GM19468 (cell line): ENCODE results near the gene GAGE12E.
"Not testable (repeated sequence)": the region's sequence is repeated elsewhere in the genome, so short reads cannot be mapped to it uniquely, and the experiment has no call there.

Experiments used
- ATAC-seq: cut with Tn5 transposase; IDR thresholded peaks from one replicate; pipeline ENCODE4 v1.9.1; 2021; ENCODE audit warnings: mild to moderate bottlenecking, moderate library complexity, moderate number of reproducible peaks; ENCODE audit not compliant: unreplicated experiment; ENCODE audit errors: extremely low read depth

The GAGE12E gene

GRCh38 chrX:49550989-49551388 lies at the start of gene GAGE12E:
Gene GAGE12E (plus strand): TSS chrX:49551289. CDS start chrX:49552444, 1,155 bp downstream.
- ATAC-seq = not testable (repeated sequence)

- ATAC-seq = not testable (repeated sequence)
Observed at GRCh38 chrX:49531877-49532276, 19.2 kb upstream of the GAGE12E start, which contains the start of gene GAGE12C. Gene GAGE12C (plus strand): TSS chrX:49532177. CDS start chrX:49533332, 1,155 bp downstream.

- ATAC-seq = not testable (repeated sequence)
Observed at GRCh38 chrX:49541433-49541832, 9.7 kb upstream of the GAGE12E start, which contains the start of gene GAGE12D. Gene GAGE12D (plus strand): TSS chrX:49541733. CDS start chrX:49542888, 1,155 bp downstream.

GRCh38 chrX:49560542-49560941 lies 9.5 kb downstream of the GAGE12E start, which contains the start of gene GAGE12F:
Gene GAGE12F (plus strand): TSS chrX:49560842. CDS start chrX:49561997, 1,155 bp downstream.
- not testable (repeated sequence) for ATAC-seq

GRCh38 chrX:49568728-49569127 lies 17.6 kb downstream of the GAGE12E start:
- not testable (repeated sequence) for ATAC-seq

- ATAC-seq = not testable (repeated sequence)
Observed at GRCh38 chrX:49569152-49569551, 18.1 kb downstream of the GAGE12E start.

- ATAC-seq = not testable (repeated sequence)
Observed at GRCh38 chrX:49570100-49570499, 19.0 kb downstream of the GAGE12E start, which contains the start of gene GAGE12G. Gene GAGE12G (plus strand): TSS chrX:49570400. CDS start chrX:49571555, 1,155 bp downstream.

GRCh38 chrX:49579649-49580048 lies 28.6 kb downstream of the GAGE12E start, which contains the start of gene GAGE12H:
Gene GAGE12H (plus strand): TSS chrX:49579949. CDS start chrX:49581104, 1,155 bp downstream.
- not testable (repeated sequence) for ATAC-seq

- ATAC-seq = not testable (repeated sequence)
Observed at GRCh38 chrX:49589196-49589595, 38.1 kb downstream of the GAGE12E start, which contains the start of gene GAGE2A. Gene GAGE2A (plus strand): TSS chrX:49589496. CDS start chrX:49590651, 1,155 bp downstream.

GRCh38 chrX:49589769-49590478 lies 38.8 kb downstream of the GAGE12E start:
- ATAC-seq = not testable (repeated sequence)

- ATAC-seq = not testable (repeated sequence)
Observed at GRCh38 chrX:49590488-49590887, 39.4 kb downstream of the GAGE12E start.

GRCh38 chrX:49598720-49599119 lies 47.6 kb downstream of the GAGE12E start, which contains the start of gene GAGE1:
Gene GAGE1 (plus strand): TSS chrX:49599020. CDS start chrX:49600175, 1,155 bp downstream.
- not testable (repeated sequence) for ATAC-seq
